ENCODE results near the gene NHLH2.

Gene NHLH2

DNA sequence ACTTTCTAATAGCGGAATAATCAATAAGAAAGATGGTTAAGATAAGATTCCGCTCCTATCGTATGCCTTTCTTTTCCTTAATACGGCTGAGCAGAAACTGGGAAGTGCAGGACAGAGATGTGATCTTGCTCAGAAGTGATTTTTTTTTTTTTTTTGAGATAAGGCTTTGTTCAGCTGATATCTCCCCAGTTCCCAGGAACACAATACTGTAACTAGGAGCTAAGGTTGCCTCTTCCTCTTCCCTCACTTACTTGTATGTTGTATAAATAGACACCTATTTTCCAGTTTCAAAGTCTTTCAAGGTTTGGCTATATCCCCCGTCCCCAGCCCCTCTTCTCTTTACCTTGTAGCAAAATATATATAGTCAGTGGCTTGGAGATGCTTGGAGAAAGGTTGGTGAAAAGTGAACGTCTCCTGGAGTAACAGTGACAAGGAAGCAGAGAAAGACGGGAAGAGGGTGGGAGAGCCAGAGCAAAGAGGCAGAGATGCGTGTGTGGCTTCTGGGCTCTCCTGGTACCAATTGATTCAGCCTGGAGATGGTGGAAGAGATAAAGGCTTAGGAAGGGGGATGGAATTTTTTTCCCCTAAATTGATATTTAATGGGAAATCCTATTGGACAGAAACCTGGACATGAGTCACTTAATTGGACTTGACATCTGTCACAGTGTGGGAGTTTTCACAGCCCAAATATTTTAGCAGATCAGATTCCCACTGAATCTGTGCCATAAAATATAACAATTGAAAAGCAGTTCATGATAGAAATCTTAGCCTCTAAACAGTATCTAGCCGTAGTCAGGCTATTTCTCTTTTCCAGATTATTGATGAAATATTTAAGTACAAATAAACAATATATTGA lies at the start of gene NHLH2:
Gene NHLH2 (minus strand): TSS at position 522 of the 856 bp plus-strand sequence. CDS start 2,754 bp downstream, outside the sequence.
- no peak for DNase-seq

DNA sequence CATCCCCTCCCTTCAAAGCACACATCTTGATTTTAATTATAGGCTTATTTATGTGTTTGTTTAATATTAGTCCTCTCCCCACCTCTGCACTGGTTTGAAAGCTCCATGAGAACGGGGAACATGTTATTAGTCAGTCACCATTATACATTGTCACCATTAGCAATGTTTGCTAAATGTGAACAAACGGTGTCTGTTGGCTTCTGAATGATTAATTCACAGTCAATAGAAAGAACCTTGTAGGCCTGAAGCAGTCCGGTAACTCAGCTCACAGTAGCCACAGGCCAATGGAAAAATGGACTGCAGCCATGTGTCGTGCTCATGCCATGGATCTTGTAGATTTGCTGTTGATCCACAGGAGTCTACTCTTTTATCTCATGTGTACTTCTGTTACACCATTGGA lies 49.7 kb upstream of the NHLH2 start:
- no peak for DNase-seq

DNA sequence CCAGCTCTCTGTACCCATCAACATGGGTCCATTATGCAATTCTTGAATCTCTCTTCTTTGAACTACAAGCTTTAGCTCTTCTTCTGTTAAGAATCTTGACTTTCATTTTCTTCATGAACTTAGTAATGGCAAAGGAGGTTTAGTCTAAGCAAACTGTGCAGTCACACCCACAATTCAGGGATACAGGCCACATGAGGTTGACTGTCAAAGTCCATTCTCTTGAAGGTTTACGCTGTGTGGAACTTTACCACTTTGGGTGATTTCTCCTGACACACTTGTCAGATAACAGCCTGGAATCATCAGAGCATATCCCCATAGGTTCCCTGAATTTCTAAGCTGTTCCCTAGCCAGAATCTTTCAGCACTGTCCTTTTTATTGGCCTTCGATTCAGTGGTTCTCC lies 48.0 kb upstream of the NHLH2 start:
- DNase-seq = no peak

DNA sequence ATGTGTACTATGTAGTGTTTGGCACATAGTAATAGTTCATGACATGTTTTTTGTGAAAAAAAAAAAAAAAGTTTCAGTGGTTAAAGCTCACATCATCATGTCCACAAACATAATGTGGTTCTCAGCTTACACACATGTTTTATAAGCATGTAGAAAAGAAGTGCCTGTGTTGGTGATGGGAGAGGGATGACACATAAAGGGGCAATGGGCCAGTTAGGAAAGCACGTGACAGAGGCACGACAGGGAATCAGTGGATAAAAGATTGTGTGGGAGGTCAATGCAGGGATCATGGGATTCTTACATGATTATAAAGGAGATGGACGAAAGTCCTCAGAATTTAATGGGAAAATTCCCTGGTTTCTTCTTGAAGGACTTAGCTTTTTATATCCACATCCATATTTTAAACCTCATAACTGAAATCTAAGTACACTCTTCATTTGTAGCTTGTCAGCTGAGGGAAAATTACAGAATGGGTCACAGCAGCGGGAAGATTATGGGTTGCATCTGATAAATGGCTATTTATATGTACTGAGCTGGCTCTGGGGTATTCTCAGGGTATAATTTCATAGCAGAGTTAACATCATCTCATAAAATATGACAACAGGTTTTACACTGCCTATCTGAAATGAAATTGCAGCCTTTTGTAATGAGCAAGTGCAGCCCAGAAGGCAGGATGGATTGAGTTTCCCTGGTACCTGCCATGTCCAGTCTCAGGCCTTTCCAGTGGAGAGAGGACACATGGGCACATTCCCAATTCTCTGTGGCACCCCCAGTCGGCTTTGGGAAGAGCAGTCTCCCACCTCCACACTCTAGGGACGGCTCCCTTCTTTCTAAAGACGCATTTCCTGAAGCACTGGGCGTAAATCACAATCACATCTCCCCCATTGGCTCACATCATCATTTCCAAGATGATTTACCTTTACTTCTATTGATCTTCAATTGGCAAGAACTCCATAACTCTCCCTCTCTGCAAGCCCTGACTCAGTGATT lies 42.3 kb upstream of the NHLH2 start:
- no peak for DNase-seq

DNA sequence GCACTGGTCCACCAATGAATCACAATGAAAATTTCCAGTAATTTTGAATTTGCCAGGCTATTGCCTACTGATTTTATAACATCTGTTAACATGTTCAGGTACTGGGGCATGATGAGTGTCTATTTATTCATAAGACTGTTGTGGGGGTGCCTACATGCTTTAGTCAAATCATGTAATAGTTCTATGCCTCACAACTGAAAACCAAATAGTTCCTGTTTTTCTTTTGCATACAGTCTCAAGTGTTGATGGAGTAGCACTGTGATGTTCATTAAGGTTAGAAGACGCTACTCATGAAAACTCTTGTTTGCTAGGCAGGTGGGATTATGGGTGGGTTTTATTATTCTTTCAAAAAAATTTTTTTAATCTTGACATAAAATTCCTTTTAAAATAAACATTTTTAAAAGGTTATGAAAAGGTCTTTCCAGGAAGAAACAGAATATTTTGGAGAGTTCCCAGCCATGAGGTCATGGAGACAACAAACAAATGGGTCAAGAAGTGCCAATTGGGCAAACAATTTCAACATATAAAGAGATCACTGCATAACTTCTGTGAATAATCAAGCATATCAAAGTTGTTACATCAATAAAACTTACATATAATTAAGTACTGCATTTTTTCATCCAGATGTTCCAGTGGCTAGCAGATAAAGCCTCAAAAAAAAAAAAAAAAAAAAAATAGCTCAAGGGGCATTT lies 40.2 kb upstream of the NHLH2 start:
- DNase-seq = no peak

DNA sequence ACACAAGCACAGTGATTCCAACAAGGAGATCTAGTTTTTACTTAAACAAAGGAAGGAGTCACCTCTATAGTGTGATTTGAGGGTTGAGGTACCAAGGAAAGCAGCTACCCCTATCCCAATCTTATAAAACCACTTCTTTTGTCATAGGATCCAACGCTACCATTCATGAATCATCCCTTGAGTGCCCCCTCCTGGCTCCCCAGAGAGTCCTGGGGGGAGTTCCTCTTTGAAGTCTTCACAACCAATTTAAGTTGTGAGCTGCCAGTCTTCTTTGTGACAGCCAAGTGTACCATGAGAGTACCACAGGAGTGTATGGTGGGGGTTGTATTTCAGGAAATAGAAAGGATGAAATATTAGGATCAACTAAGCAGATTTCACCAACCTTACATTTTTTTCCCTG lies 39.1 kb upstream of the NHLH2 start:
- DNase-seq = no peak

DNA sequence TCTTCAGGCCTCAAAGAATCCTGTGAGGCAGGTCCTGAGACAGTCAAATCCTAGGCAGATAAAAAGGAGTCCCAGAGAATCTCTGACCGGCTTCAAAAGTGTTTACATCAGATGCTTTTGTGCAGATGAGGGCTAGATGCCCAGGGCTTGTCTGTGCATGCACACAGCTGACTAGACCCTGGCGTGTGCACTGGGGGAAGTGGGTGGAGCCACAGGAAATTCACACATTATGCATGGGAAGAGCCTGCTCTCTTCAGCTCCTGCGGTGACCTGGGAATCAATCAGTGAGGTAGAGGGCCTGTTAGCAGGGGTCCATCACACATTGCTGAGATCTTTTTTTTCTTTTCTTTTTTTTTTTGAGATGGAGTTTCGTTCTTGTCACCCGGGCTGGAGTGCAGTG lies 36.6 kb upstream of the NHLH2 start:
- no peak for DNase-seq

DNA sequence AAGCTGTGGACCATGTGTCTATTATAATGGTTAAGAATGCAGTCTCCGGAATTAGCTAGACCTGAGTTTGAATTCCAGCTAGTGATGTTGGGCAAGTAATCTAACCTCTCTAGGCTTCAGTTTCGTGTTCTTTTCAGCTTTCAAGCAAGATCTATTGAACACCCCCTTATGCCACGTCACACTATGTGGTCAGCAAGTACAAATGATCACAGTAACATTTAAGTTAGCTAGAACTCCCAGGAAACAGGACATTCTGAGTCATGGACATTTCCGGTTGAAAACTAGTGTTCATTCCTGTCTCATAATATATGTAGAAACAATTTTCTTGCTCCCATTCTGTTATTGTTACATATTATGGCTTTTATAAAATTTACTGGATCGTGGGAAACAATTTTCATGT lies 34.0 kb upstream of the NHLH2 start:
- DNase-seq = no peak

DNA sequence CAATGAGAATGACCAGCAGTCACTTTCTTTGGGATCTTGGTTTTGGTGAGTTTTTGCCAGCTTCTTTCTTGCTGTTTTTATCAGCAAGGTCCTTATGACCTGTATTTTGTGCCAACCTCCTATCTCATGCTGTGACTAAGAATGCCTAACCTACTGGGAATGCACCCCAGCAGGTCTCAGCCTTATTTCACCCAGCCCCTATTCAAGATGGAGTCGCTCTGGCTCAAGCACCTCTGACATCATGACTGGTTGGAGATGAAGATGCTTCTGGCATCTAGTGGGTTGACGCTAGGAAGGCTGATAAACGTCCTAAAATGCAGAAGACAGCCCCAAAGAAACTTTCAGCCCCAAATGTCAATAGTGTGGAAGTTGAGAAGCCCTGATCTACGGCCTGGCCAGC lies 33.6 kb upstream of the NHLH2 start:
- no peak for DNase-seq

DNA sequence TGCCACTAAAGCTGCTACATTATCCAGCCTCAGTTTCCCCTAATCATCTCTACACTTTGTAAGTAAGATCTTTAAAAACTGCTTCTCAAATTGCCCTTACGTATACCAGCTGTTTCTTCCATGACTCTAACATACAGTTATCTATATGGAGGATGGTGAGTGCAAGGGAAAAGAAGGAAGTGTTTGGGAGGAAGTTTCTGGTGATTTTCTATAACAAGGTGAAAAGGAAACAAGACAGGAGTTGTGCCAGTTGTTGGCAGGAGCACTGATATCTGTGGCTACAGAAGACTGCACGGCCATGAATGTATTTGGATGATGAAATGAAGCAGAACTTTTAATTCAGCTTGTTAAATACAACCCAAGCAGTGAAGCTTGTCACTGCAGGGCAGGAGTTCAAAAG lies 32.3 kb upstream of the NHLH2 start:
- DNase-seq = no peak

DNA sequence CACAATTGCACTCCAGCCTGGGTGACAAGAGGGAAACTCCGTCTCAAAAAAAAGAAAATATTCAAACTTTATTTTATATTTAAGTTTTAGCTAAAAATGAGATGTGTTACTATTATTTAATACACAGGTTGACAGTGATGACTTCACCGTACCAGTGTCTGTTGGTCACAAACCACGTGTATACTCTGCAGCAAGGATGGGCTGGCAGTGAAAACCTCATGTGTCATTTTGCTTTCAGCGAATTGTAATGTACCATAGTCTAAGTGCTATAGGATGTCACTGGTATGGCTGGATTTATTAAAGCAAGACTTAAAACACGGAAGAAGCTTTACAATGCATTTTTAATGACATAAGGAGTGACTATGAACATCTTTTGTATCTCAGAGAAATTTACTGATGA lies 28.1 kb upstream of the NHLH2 start:
- DNase-seq = no peak

DNA sequence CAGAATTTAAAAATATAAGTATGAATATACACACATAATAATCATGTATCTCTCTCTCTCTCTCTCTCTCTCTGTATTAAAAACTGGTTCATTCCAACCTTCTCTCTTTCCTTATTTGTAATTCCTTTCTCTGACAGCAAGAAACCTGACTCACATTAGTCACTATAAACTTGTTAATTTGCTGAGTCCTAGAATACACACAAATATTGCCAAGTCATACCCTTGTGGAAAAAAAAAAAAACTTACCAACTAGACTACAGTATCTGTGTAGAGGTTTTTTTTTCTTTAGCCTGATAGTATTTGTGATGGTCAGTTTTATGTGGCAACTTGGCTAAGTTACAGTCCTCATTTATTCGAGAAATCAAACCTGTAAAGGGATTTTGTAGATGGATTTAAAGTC lies 26.3 kb upstream of the NHLH2 start:
- no peak for DNase-seq

DNA sequence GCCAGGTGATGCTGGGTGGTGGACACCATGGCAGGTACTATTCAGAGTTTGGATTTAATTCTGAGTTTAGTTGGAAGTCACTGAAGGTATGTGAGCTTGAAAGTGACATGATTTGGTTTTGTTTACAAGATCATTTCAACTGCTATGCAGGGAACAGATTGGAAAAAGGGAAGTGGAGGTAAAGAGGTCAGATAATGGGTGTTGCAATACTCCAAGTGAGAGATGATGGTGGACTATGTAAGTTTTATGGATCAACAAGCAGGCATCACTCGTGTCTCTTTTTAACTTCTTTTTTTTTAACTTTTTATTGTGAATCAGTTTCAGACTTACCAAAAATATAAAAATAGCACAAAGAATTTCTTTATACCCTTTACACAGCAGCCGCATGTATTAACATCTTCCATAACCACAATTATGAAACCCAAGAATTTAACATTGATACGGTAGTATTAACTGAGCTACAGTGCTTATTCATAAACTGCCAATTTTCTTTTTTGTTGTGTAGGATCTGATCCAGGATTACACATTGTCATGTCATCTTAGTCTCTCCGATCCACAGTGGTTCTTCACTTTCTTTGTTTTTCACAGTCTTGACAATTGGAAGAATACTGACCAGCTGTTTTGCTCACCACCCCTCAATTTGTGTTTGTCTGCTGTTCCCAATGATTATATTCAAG lies 24.9 kb upstream of the NHLH2 start:
- DNase-seq = no peak

DNA sequence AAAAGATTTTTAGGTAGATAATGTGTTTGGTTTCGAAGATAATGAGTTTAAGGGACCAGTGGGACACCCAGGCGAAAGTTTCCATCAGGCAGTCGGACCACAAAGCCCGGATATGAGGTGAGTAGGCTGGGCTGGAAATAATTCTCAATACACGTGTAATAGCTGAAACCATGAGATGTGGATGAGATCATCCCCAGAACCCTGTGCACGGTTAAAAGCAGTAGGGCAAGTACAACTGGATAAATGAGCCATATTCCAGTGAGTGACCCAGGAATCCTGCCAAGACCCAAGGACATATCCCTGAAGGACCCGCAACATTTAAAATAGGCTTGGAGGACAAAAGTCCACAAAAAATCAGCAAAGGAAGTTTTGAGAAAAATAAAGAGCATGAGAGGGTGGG lies 21.5 kb upstream of the NHLH2 start:
- DNase-seq = no peak

DNA sequence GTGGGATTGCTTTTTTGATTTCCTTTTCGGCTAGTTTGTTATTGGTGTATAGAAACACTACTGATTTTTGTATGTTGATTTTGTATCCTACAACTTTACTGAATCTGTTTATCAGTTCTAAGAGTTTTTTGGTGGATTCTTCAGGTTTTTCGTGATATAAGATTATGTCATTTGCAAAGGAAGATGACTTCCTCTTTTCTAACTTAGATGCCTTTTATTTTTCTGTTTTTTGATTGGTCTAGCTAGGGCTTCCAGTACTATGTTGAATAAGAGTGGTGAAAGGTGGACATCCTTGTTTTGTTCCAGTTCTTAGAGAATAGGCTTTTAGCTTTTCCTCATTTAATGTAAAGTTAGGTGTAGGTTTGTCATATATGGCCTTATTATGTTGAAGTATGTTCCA lies 13.1 kb upstream of the NHLH2 start:
- no peak for DNase-seq

DNA sequence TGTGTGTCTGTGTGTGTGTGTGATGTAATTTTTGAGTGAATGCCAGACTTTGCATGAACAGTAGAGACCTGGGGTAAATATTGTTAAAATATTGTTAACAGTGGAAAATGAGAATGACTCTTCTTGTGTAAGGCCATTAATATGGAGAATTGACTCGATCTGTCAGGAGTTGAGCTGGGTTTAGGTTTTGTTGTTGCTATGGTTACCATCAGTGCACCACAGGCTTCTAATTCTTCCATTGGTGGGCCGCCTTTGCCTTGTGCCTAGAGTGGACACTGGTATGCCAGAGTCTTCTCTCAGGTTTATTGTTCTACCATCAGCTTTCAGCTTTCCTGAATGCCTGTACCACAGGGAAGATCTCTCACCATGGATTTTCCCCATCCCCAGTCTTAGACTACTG lies 10.0 kb upstream of the NHLH2 start:
- no peak for DNase-seq

DNA sequence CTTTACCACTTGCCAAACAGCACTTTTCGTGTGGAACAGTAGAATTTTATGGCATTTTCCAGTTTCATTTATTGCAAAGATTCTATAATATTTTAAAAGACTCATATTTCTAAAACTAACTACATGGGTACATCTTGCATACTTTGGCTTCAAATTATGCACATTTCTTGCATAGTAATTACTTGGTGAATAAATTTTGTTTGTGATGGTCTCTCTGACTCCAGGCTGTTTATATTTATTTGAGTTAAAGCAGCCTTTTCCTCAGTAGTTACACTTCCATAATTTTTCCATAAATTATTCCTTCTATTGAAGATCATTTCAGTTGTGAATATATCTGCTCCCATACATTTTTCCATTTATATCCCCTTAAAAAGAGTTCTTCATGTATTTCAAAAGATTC lies 6.9 kb upstream of the NHLH2 start:
- no peak for DNase-seq

DNA sequence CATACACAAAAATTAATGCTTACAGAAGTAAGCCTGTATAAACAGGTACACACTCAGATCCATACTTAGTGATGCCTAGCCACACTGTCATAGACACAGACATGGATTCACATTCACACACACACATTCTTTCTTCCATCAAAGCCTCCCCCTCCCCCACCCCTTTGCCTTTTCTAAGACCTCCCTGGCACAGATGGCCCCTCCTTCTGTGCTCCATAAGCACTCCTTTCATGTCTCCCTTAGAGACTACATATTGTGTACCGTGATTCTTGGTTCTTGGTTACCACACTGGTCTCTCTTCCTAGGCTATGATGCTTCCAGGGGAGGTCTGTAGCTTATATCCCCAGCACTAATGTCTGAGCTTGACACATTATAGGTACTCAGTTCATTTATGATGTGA lies 2.0 kb upstream of the NHLH2 start:
- no peak for DNase-seq

DNA sequence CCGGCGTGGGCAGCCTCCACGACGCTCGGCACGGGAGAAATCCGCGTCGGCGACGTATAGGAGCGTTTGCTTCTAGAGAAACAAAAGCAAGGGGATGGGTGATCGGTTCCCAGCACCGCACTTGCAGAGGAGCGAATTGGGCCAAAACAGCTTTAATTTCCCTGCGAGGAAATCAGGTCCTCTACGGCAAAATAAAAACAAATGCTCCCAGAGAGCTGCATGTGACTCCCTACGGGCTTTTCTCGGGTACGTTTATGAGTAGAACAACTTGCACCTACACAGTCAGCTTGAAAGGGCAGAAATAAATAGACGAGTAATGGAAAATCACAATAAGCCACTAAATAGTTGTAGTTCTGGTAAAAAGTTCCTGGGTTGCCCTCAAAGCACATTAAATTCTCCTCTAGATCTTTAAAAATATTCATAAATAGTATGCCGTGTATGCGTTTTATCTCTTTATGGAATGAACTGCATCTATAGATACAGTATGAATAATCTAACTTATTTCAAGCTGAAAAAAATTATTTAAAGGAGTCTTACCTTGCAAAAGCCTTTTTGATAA lies 1.2 kb downstream of the NHLH2 start:
- no peak for DNase-seq

DNA sequence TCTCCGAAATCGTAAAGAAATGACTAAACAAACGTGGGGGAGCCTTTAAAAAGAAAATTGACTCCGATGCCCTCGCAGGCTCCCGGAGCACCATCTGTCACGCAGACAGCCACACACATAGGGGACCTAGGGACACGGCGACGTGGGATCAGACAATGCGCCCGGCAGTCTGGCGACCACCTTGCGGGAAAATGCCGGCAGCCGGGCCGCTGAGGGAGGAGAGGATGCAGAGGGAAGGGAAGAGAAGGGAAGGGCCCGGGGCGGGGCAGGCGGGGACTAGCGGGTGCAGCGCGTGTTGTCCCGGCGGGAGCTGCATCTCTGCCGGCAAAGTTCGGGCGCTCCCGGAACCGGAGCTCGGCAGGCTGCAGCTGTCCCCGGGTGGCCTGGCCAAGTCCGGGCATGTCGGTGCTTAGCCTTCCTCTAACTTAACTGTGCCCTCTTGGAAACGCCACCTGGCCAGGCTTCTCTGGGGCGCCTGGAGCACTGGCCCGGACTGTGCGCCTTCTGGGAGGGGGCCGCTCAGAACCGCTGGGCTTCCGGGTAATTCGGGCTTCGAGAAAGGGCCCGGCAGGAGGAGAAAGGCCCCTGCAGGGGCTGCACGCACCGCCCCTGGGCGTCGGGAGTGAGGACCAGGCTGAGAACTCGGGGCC lies 1.8 kb downstream of the NHLH2 start:
- no peak for DNase-seq

DNA sequence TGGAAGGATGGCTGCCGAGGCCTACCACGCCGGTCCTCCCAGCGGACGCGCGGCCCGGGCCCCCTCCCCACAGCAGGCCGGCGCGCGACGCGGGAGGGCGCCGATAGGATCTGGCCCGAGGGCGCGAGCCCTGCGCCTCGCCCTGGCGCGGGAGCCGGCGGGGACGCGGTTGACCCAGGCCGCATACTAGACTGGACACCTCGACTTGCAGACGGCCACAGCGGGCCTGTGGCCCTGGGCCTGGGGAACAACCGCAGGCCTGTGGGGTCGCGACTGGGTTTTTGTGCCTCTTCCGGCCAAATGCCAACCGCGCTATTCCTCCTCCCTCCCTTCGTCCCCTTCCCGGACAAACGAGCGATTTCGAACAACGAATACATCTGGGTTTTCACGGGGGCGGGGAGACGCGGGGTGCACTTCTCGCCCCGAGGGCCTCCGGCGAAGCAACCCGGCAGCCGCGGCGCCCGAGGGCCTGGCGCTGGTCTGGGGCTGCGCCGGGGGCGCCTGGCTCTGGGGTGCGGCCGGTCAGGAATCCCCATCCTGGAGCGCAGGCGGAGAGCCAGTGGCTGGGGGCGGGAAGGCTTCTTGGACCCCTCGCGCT lies 2.4 kb downstream of the NHLH2 start:
- no peak for DNase-seq
